Measurements from ENCODE around the gene TIMP3. TPM values are rescaled to one million over a fixed set of nuclear protein-coding genes. Genes with fewer than 3 reads are reported as not detected.

Gene TIMP3
- total and polyA plus RNA-seq, 10 donors = 19.7 to 689 (median 367) TPM

GRCh38 chr22:32808038-32808445, 6.5 kb downstream of the TIMP3 start:
- intact Hi-C loops (cut with DNase I; ENCODE audit: low total_unique reads) = loop anchor here (10.0 kb wide), 1 partner anchor 187 kb away; no protein-coding TSS in a partner anchor
- H3K27ac ChIP-seq = no peak overlapping the region
- peaks cover 0 to 70% (median 30%) of the 10 kb centered on the region in 6 donors for H3K4me1 ChIP-seq
- 63 to 77% (median 72%) methylated on average over 4 of the region's 4 CpGs for WGBS, 5 donors
- no peaks in the 10 kb centered on the region for H3K9me3 ChIP-seq
- TF ChIP-seq CTCF (IDR thresholded peaks at IDR 0.05 in 8 of 11, conservative IDR thresholded peaks at IDR 0.05 in 3 of 11) (no peak), POLR2AphosphoS5 (IDR thresholded peaks at IDR 0.05) (peak in 2 of 3 donors; percentile 61 to 83)
- H3K27me3 ChIP-seq (replicated peaks in 1 of 7) = peaks cover 0 to 26% (median 0%) of the 10 kb centered on the region in 7 donors
- H3K36me3 ChIP-seq = peaks cover 0 to 32% (median 0%) of the 10 kb centered on the region in 6 donors
- peak overlapping the region in 3 of 8 donors; percentile 5 to 13 (median 11) for H3K4me3 ChIP-seq
- no peak for DNase-seq

GRCh38 chr22:32809786-32810554, 8.5 kb downstream of the TIMP3 start:
- Histone ChIP-seq H3K27ac (peak overlapping the region in 2 of 8 donors; percentile 7 to 11), H3K27me3 (replicated peaks in 1 of 7) (peaks cover 0 to 8% (median 0%) of the 10 kb centered on the region in 7 donors), H3K36me3 (peaks cover 0 to 32% (median 0%) of the 10 kb centered on the region in 6 donors), H3K4me1 (peaks cover 0 to 84% (median 33%) of the 10 kb centered on the region in 6 donors), H3K9me3 (no peaks in the 10 kb centered on the region), H3K4me3 (peak overlapping the region in 2 of 8 donors; percentile 2 to 22)
- TF ChIP-seq CTCF (IDR thresholded peaks at IDR 0.05 in 8 of 11, conservative IDR thresholded peaks at IDR 0.05 in 3 of 11) (no peak), POLR2AphosphoS5 (IDR thresholded peaks at IDR 0.05) (peak in 1 of 3 donors; percentile 70)
- DNase-seq = no peak
- intact Hi-C loops (cut with DNase I; ENCODE audit: low total_unique reads) = loop anchor here (10.0 kb wide), 1 partner anchor 185 kb away; no protein-coding TSS in a partner anchor
- 54 to 81% (median 60%) methylated on average over 6 of the region's 6 CpGs for WGBS, 5 donors

- intact Hi-C loops (cut with DNase I; ENCODE audit: low total_unique reads) = no loop called here
- WGBS, 5 donors = 59 to 79% (median 73%) methylated on average over 6 of the region's 6 CpGs
- Histone ChIP-seq H3K4me3 (peak overlapping the region in 1 of 8 donors; percentile 22), H3K9me3 (no peaks in the 10 kb centered on the region), H3K4me1 (peaks cover 0 to 91% (median 33%) of the 10 kb centered on the region in 6 donors), H3K27ac (peak overlapping the region in 1 of 8 donors; percentile 7), H3K36me3 (peaks cover 0 to 33% (median 0%) of the 10 kb centered on the region in 6 donors), H3K27me3 (replicated peaks in 1 of 7) (peaks cover 0 to 4% (median 0%) of the 10 kb centered on the region in 7 donors)
- no peak for DNase-seq
- peak in 1 of 3 donors; percentile 67 for TF ChIP-seq POLR2AphosphoS5 (IDR thresholded peaks at IDR 0.05)
- TF ChIP-seq CTCF (IDR thresholded peaks at IDR 0.05 in 8 of 11, conservative IDR thresholded peaks at IDR 0.05 in 3 of 11) = no peak
- no peak for TF ChIP-seq POLR2A (IDR thresholded peaks at IDR 0.05)
Measured at GRCh38 chr22:32810555-32811133, 9.1 kb downstream of the TIMP3 start.

All from spleen (tissue), 11 donors.